ENCODE data around the gene SETD3.
"Not testable (repeated sequence)": the region's sequence is repeated elsewhere in the genome, so short reads cannot be mapped to it uniquely, and the experiment has no call there.

SETD3 gene

GRCh38 chr14:99354166-99354875, 126.3 kb downstream of the SETD3 start:
- no peak for DNase-seq

- DNase-seq: no peak
Measured at GRCh38 chr14:99352688-99353280, 127.9 kb downstream of the SETD3 start.

GRCh38 chr14:99351166-99352007, 129.3 kb downstream of the SETD3 start:
- no peak for DNase-seq

- no peak for DNase-seq
Measured at GRCh38 chr14:99350751-99351150, 129.9 kb downstream of the SETD3 start.

GRCh38 chr14:99349721-99350495, 130.8 kb downstream of the SETD3 start:
- no peak for DNase-seq

GRCh38 chr14:99348816-99349614, 131.6 kb downstream of the SETD3 start:
- DNase-seq: no peak

GRCh38 chr14:99348231-99348630, 132.4 kb downstream of the SETD3 start:
- not testable (repeated sequence) for DNase-seq
